ENCODE data around the gene CGB3. TPM values are rescaled to one million over a fixed set of nuclear protein-coding genes. Genes with fewer than 3 reads are reported as not detected.
"Not testable (repeated sequence)": the region's sequence is repeated elsewhere in the genome, so short reads cannot be mapped to it uniquely, and the experiment has no call there.

The CGB3 gene
- total and polyA plus RNA-seq, 2 donors = 0.14 to 0.37 TPM

- Histone ChIP-seq H3K27ac (ENCODE audit: low read depth in 1 of 2, low read length in 1 of 2) (no peak overlapping the region), H3K4me1 (ENCODE audit: control insufficient read depth in 2 of 2, insufficient read depth in 2 of 2, low read length in 2 of 2) (peaks cover 0 to 13% of the 10 kb centered on the region in 2 donors), H3K27me3 (ENCODE audit: control insufficient read depth in 2 of 2, insufficient read depth in 1 of 2, low read length in 1 of 2) (peaks cover 42 to 98% of the 10 kb centered on the region in 2 donors), H3K9me3 (ENCODE audit: control insufficient read depth in 2 of 2, insufficient read depth in 1 of 2, low read length in 1 of 2) (no peaks in the 10 kb centered on the region), H3K4me3 (ENCODE audit: low read length in 2 of 2) (no peak overlapping the region), H3K36me3 (ENCODE audit: control insufficient read depth in 2 of 2, insufficient read depth in 2 of 2, low read length in 1 of 2) (no peaks in the 10 kb centered on the region)
- WGBS = 46% methylated on average over 25 of the region's 25 CpGs
- DNase-seq (ENCODE audit: low read depth in 6 of 9, low spot score in 9 of 9) = no peak
These were observed 37.3 kb upstream of the CGB3 start for GRCh38 chr19:49061445-49061844.

DNA sequence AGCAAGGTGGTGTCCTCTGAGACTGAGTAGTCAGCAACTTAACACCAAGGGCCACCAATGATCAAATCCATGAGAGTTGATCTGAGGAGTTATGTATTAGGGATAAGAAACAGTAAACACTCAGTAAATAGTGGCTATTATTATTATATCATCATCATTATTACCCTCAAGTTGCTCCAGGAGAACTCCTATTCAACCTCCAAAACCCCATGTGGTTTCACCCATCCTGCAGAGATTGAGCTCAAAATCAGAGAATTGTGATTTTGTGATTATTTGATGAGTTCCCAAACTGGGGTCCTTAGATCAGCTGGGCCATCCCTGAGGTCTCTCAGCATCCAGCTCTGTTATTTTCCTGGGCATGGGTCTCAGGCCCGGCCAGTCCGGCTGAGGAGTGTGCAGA lies 36.9 kb upstream of the CGB3 start:
- Histone ChIP-seq H3K9me3 (ENCODE audit: control insufficient read depth in 2 of 2, insufficient read depth in 1 of 2, low read length in 1 of 2) (no peaks in the 10 kb centered on the region), H3K27ac (ENCODE audit: low read depth in 1 of 2, low read length in 1 of 2) (no peak overlapping the region), H3K36me3 (ENCODE audit: control insufficient read depth in 2 of 2, insufficient read depth in 2 of 2, low read length in 1 of 2) (no peaks in the 10 kb centered on the region), H3K27me3 (ENCODE audit: control insufficient read depth in 2 of 2, insufficient read depth in 1 of 2, low read length in 1 of 2) (peaks cover 43 to 98% of the 10 kb centered on the region in 2 donors), H3K4me1 (ENCODE audit: control insufficient read depth in 2 of 2, insufficient read depth in 2 of 2, low read length in 2 of 2) (peaks cover 0 to 18% of the 10 kb centered on the region in 2 donors), H3K4me3 (ENCODE audit: low read length in 2 of 2) (no peak overlapping the region)
- no peak for DNase-seq (ENCODE audit: low read depth in 6 of 9, low spot score in 9 of 9)
- WGBS = 99% methylated on average over 2 of the region's 2 CpGs

DNA sequence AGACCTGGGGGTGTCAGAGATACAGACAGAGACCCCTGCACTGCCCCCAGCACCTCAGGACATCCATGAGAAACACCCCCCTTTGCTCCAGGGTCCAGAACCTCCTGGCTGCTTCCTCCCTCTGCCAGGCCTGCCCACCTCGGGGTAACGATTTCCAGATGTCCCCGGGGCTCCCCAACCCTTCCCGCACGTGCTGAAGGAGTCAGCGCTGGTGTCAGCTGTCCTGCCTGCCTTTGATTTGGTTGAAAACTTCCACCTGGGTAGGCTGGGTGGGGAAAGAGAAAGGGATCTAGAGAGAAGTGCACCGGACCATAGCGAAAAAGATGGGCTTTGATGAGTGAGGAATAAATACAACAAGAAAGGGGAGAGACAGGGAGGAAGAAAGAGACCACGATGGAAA lies 34.9 kb upstream of the CGB3 start:
- Histone ChIP-seq H3K4me3 (ENCODE audit: low read length in 2 of 2) (no peak overlapping the region), H3K4me1 (ENCODE audit: control insufficient read depth in 2 of 2, insufficient read depth in 2 of 2, low read length in 2 of 2) (peaks cover 0 to 20% of the 10 kb centered on the region in 2 donors), H3K27me3 (ENCODE audit: control insufficient read depth in 2 of 2, insufficient read depth in 1 of 2, low read length in 1 of 2) (peaks cover 33 to 92% of the 10 kb centered on the region in 2 donors), H3K36me3 (ENCODE audit: control insufficient read depth in 2 of 2, insufficient read depth in 2 of 2, low read length in 1 of 2) (no peaks in the 10 kb centered on the region), H3K27ac (ENCODE audit: low read depth in 1 of 2, low read length in 1 of 2) (no peak overlapping the region), H3K9me3 (ENCODE audit: control insufficient read depth in 2 of 2, insufficient read depth in 1 of 2, low read length in 1 of 2) (no peaks in the 10 kb centered on the region)
- DNase-seq (ENCODE audit: low read depth in 6 of 9, low spot score in 9 of 9) = no peak
- 61% methylated on average over 9 of the region's 9 CpGs for WGBS

DNA sequence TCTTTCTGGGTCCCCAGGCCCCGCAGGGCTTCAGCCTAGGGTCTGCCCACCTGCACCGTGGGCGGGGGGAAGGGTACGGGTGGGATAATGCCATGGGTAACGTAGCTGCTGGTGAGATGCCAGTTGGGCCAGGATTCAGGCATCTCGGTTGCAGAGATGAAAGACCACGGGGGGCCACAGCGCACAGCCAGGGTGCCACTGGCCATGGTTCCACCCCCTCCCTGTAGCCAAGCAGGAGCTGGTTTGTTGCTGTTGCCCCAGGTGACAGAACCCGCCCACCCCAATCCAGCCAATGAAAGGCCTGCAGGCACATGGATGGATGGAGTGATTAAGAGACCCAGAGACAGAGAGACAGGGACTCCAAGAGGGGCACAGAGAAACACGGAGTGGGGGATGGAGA lies 34.4 kb upstream of the CGB3 start:
- Histone ChIP-seq H3K4me1 (ENCODE audit: control insufficient read depth in 2 of 2, insufficient read depth in 2 of 2, low read length in 2 of 2) (peaks cover 0 to 20% of the 10 kb centered on the region in 2 donors), H3K9me3 (ENCODE audit: control insufficient read depth in 2 of 2, insufficient read depth in 1 of 2, low read length in 1 of 2) (no peaks in the 10 kb centered on the region), H3K27me3 (ENCODE audit: control insufficient read depth in 2 of 2, insufficient read depth in 1 of 2, low read length in 1 of 2) (peaks cover 31 to 87% of the 10 kb centered on the region in 2 donors), H3K36me3 (ENCODE audit: control insufficient read depth in 2 of 2, insufficient read depth in 2 of 2, low read length in 1 of 2) (no peaks in the 10 kb centered on the region), H3K27ac (ENCODE audit: low read depth in 1 of 2, low read length in 1 of 2) (no peak overlapping the region), H3K4me3 (ENCODE audit: low read length in 2 of 2) (no peak overlapping the region)
- DNase-seq (ENCODE audit: low read depth in 6 of 9, low spot score in 9 of 9) = no peak
- WGBS = 54% methylated on average over 10 of the region's 10 CpGs

DNA sequence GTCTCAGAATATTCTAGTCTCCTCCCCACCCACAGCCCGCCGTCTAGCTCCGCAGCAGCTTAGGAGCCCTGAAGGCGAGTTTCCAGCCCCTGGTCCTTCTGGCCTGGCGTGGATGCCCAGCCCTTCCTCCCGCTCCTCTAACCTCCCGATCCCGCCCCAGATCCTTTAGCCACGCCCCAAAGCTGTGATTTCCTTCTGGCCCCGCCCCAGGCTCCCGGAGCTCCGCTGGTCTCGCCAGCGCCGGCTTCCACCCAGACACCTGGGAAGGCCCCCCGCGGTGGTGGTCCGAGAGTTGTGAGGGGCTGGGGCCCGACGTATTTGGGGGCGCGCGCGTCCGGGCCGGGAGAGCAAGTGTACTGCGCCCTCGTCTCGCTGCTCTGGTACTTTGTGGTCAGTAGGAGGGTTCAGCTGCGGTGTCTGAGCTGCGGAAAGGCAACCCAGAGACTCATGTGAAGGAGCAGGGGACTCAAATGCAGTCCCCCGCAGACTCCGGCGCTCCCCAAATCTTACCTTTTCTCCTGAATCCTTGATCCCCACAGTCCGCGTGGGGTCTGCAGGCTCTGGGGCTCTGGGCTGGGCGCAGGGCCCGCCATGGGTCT lies 33.6 kb upstream of the CGB3 start, which contains the start of gene CGB7:
Gene CGB7, minus strand, starts transcription at position 114 of the 599 bp plus-strand sequence. CDS start 2,374 bp downstream, outside the sequence.
- DNase-seq (ENCODE audit: low read depth in 6 of 9, low spot score in 9 of 9) = no peak
- peak within 1 kb of the TSS in 1 of 2 donors; percentile 48 for H3K4me3 ChIP-seq (ENCODE audit: low read length in 2 of 2)
- no peaks in the 10 kb centered on the region for H3K36me3 ChIP-seq (ENCODE audit: control insufficient read depth in 2 of 2, insufficient read depth in 2 of 2, low read length in 1 of 2)
- WGBS = 4% methylated on average over 38 of the region's 38 CpGs
- H3K9me3 ChIP-seq (ENCODE audit: control insufficient read depth in 2 of 2, insufficient read depth in 1 of 2, low read length in 1 of 2) = no peaks in the 10 kb centered on the region
- H3K4me1 ChIP-seq (ENCODE audit: control insufficient read depth in 2 of 2, insufficient read depth in 2 of 2, low read length in 2 of 2) = peaks cover 0 to 20% of the 10 kb centered on the region in 2 donors
- peaks cover 31 to 78% of the 10 kb centered on the region in 2 donors for H3K27me3 ChIP-seq (ENCODE audit: control insufficient read depth in 2 of 2, insufficient read depth in 1 of 2, low read length in 1 of 2)
- no peak within 1 kb of the TSS for H3K27ac ChIP-seq (ENCODE audit: low read depth in 1 of 2, low read length in 1 of 2)

DNA sequence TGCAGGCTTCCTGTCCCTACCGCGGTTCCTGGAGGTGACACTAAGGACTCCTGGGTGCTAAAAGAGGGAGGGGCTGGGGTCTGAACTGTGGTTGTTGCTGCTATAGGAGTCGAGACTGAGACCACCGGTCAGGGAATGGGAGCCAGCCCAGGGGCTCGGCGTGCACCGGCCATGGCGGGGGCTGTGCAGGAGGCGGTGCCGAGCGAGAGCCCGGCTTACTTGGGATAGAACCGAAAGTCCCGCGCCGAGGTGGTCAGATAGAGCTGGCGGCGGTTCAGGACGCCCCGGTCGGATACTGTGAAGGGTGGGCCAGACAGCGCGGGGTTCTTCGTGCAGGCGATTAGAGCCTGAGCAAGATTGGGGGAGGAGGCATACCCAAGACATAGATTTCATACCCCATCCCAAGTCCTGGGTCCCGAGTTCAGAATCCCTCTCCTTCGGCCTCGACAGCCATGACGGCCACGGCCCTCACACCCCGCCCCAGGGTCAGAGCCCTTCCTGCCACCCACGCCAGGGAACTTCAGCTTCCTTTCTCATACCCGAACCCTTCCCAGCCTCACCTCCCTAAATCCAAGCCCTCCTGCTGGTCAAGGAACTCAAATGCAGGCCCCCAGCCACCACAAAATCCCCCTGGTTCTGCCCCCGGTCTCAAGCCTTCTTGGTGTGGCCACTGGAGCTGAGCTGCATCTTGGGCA lies 32.9 kb upstream of the CGB3 start:
- DNase-seq (ENCODE audit: low read depth in 6 of 9, low spot score in 9 of 9); H3K9me3 ChIP-seq (ENCODE audit: control insufficient read depth in 2 of 2, insufficient read depth in 1 of 2, low read length in 1 of 2); H3K27ac ChIP-seq (ENCODE audit: low read depth in 1 of 2, low read length in 1 of 2); H3K36me3 ChIP-seq (ENCODE audit: control insufficient read depth in 2 of 2, insufficient read depth in 2 of 2, low read length in 1 of 2): not testable (repeated sequence)
- H3K27me3 ChIP-seq (ENCODE audit: control insufficient read depth in 2 of 2, insufficient read depth in 1 of 2, low read length in 1 of 2) = peaks cover 31 to 71% of the 10 kb centered on the region in 2 donors
- peaks cover 0 to 20% of the 10 kb centered on the region in 2 donors for H3K4me1 ChIP-seq (ENCODE audit: control insufficient read depth in 2 of 2, insufficient read depth in 2 of 2, low read length in 2 of 2)
- 4% methylated on average over 34 of the region's 34 CpGs for WGBS
- H3K4me3 ChIP-seq (ENCODE audit: low read length in 2 of 2) = peak overlapping the region in 1 of 2 donors; percentile 48

DNA sequence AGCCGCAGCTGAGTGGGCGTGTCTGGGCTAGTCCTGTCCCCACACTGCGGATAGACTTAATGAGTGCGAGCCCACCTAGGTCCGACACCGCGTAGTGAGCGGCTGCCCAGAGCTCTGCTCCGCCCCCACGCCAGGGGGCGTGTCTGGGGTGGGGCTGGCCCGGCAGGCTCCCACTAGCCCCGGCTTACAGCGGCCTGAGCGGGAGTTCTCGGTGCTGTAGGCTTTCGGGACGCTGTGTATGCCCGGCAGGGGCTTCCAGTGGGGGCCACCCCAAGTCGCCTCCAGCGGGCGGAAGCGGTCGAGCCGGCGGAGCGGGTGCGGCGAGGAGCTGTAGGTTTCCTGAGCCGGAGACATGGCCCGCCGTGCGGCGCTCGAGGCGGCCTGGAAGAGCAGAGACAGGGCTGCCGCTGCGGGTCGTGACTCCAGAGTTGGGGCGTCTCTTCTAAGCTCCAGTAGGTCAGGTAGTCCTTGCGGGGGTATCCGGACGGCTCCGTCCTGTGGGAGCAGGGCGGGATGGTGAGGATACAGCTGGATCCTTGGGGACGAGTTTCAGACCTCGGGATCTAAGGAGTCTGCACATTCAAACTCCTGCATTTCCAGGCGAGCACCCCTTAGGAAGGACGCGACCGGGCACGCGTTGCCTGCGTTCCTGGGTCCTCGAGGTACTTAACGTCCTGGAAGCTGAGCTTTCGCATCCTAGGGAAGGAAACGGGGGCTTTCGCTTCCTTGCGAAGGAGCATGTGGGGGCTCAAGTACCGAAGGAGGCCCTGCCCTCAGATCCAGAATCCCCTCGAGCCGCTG lies 32.2 kb upstream of the CGB3 start:
- DNase-seq (ENCODE audit: low read depth in 6 of 9, low spot score in 9 of 9) = peak in 4 of 9 donors; percentile 12 to 33 (median 22)
- 1% methylated on average over 63 of the region's 63 CpGs for WGBS
- H3K36me3 ChIP-seq (ENCODE audit: control insufficient read depth in 2 of 2, insufficient read depth in 2 of 2, low read length in 1 of 2) = no peaks in the 10 kb centered on the region
- peak overlapping the region; percentile 10 to 48 for H3K4me3 ChIP-seq (ENCODE audit: low read length in 2 of 2)
- H3K9me3 ChIP-seq (ENCODE audit: control insufficient read depth in 2 of 2, insufficient read depth in 1 of 2, low read length in 1 of 2) = no peaks in the 10 kb centered on the region
- peaks cover 0 to 20% of the 10 kb centered on the region in 2 donors for H3K4me1 ChIP-seq (ENCODE audit: control insufficient read depth in 2 of 2, insufficient read depth in 2 of 2, low read length in 2 of 2)
- H3K27me3 ChIP-seq (ENCODE audit: control insufficient read depth in 2 of 2, insufficient read depth in 1 of 2, low read length in 1 of 2) = peaks cover 31 to 64% of the 10 kb centered on the region in 2 donors
- no peak overlapping the region for H3K27ac ChIP-seq (ENCODE audit: low read depth in 1 of 2, low read length in 1 of 2)

GRCh38 chr19:49050376-49051033 lies 26.4 kb upstream of the CGB3 start:
- H3K27ac ChIP-seq (ENCODE audit: low read depth in 1 of 2, low read length in 1 of 2); H3K4me1 ChIP-seq (ENCODE audit: control insufficient read depth in 2 of 2, insufficient read depth in 2 of 2, low read length in 2 of 2); H3K4me3 ChIP-seq (ENCODE audit: low read length in 2 of 2); H3K36me3 ChIP-seq (ENCODE audit: control insufficient read depth in 2 of 2, insufficient read depth in 2 of 2, low read length in 1 of 2); H3K9me3 ChIP-seq (ENCODE audit: control insufficient read depth in 2 of 2, insufficient read depth in 1 of 2, low read length in 1 of 2); DNase-seq (ENCODE audit: low read depth in 6 of 9, low spot score in 9 of 9): not testable (repeated sequence)
- peaks cover 3 to 11% of the 10 kb centered on the region in 2 donors for H3K27me3 ChIP-seq (ENCODE audit: control insufficient read depth in 2 of 2, insufficient read depth in 1 of 2, low read length in 1 of 2)
- WGBS = 88% methylated on average over 24 of the region's 24 CpGs

Measured in thymus (tissue), 11 donors.